Caco-2 (cell line): Measurements from ENCODE around the gene EHD4. TPM values are rescaled to one million over a fixed set of nuclear protein-coding genes. Genes with fewer than 3 reads are reported as not detected.

Experiments used
- BruUV-seq: library from RNA; stranded (reverse); fragments of 400-500 nt; replicated peaks from 2 replicates; lab custom pipeline; 2021; lab: Mats Ljungman, UMichigan
- CTCF ChIA-PET: fragments of 300-600 bp; sonication (Branson Sonifier 250); formaldehyde crosslinking; loops from one replicate; lab custom pipeline; 2022; ENCODE audit warnings: antibody characterized with exemption; lab: Charles Lee
- POLR2A ChIA-PET: fragments of 300-600 bp; sonication (Branson Sonifier 250); formaldehyde crosslinking; loops from one replicate; lab custom pipeline; 2022; ENCODE audit warnings: antibody characterized with exemption; lab: Charles Lee
- DNase-seq, 2 experiments: peaks; one replicate each; pipeline versions ENCODE4 v3.0.0 to v3.0.0-alpha.2; 2020 to 2022
- H3K27me3 ChIP-seq: replicated peaks from 2 replicates; pipeline ENCODE4 v1.6.0; 2011; ENCODE audit warnings: low read length; ENCODE audit not compliant: control insufficient read depth, insufficient read depth
- H3K36me3 ChIP-seq: 2 replicates; pipeline ENCODE4 v1.5.1; 2011; ENCODE audit warnings: low read length; ENCODE audit not compliant: control insufficient read depth, insufficient read depth
- H3K4me1 ChIP-seq: fragments of 250-450 bp; sonication (Bioruptor Pico); 2 replicates; pipeline ENCODE4 v1.5.1; 2020; ENCODE audit warnings: mild to moderate bottlenecking
- H3K4me3 ChIP-seq: 2 replicates; pipeline ENCODE4 v1.5.1; 2011; ENCODE audit warnings: low read depth, mild to moderate bottlenecking, control low read depth, low read length
- H3K9me3 ChIP-seq: fragments of 250-450 bp; sonication (Bioruptor Pico); 2 replicates; pipeline ENCODE4 v1.5.1; 2020; ENCODE audit warnings: mild to moderate bottlenecking, moderate library complexity
- H3K27ac Mint-ChIP-seq: one replicate; pipeline ENCODE4 v1.8.0; 2022; ENCODE audit warnings: mixed read lengths; ENCODE audit not compliant: unreplicated experiment
- H3K27me3 Mint-ChIP-seq: one replicate; pipeline ENCODE4 v1.8.0; 2022; ENCODE audit warnings: mixed read lengths; ENCODE audit not compliant: insufficient read depth, unreplicated experiment
- H3K36me3 Mint-ChIP-seq: one replicate; pipeline ENCODE4 v1.8.0; 2022; ENCODE audit warnings: mild to moderate bottlenecking, mixed read lengths; ENCODE audit not compliant: insufficient read depth, unreplicated experiment
- H3K4me1 Mint-ChIP-seq: one replicate; pipeline ENCODE4 v1.8.0; 2022; ENCODE audit warnings: low read depth, mixed read lengths; ENCODE audit not compliant: unreplicated experiment
- H3K4me3 Mint-ChIP-seq: one replicate; pipeline ENCODE4 v1.8.0; 2022; ENCODE audit warnings: mild to moderate bottlenecking, moderate library complexity, mixed read lengths; ENCODE audit not compliant: unreplicated experiment
- H3K9me3 Mint-ChIP-seq: one replicate; pipeline ENCODE4 v1.8.0; 2022; ENCODE audit warnings: mixed read lengths; ENCODE audit not compliant: unreplicated experiment
- CTCF ChIP-seq, 2 experiments: fragments of 200-600 bp in 1 of 2; IDR thresholded peaks; 1 replicate in 1 of 2; 2 replicates in 1 of 2; pipeline versions ENCODE4 v1.5.1 to v1.8.0; 2011 to 2022; ENCODE audit warnings: antibody characterized with exemption in 1 of 2, control low read depth in 1 of 2, inconsistent platforms in 1 of 2, low read depth in 1 of 2, low read length in 1 of 2, mild to moderate bottlenecking in 1 of 2, moderate library complexity in 1 of 2; ENCODE audit not compliant: insufficient read depth in 1 of 2, severe bottlenecking in 1 of 2, unreplicated experiment in 1 of 2
- intact Hi-C: fragments of 100-400 bp; cut with micrococcal nuclease; formaldehyde crosslinking; loops from one replicate; pipeline ENCODE4 v1.10.0; 2022; ENCODE audit not compliant: unreplicated experiment
- total RNA-seq: library from RNA; stranded (reverse); gene quantifications from 2 replicates; pipeline ENCODE4 v1.2.3, GENCODE V29; 2022

EHD4 gene
- total RNA-seq, 1 experiment from 2014 or later, result 31.6 TPM

GRCh38 chr15:42016971-42017370 is 44.6 kb upstream of the EHD4 start:
- no peak for DNase-seq
- POLR2A ChIA-PET, result no interaction called here

DNA sequence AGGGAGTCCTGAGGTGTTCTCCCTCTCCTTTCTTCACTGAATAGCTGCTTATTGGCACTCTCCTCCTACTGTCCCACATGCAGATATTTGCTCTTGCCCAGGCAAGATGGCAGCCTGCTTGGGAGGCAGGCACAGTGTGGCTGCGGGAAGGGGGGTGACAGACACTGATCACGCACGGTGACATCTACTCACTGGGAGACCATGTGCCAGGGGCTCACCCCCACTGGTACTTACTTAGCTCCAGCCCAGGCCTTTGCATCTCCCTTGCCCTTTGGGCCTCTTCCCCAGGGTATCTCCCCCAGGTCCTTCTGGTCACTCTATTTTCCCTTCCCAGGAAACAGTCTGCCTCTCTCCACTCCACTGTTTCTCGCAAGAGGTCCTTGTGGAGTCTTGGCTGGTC is 42.0 kb upstream of the EHD4 start:
- H3K36me3 Mint-ChIP-seq, result peaks cover 15% of the 10 kb centered on the region

More at GRCh38 chr15:42016971-42017370, 44.6 kb upstream of the EHD4 start:
- intact Hi-C loops, result no loop called here
- Mint-ChIP-seq H3K4me3 (no peak overlapping the region), H3K4me1 (peaks cover 19% of the 10 kb centered on the region), H3K27me3 (no peaks in the 10 kb centered on the region), H3K27ac (peak overlapping the region; percentile 51), H3K36me3 (peaks cover 8% of the 10 kb centered on the region), H3K9me3 (no peaks in the 10 kb centered on the region)
- no peak overlapping the region for H3K4me3 ChIP-seq
- CTCF ChIA-PET, result interaction anchor here (0.7 kb wide), 1 partner anchor 471 kb away, joined by 3 read pairs; no protein-coding TSS in a partner anchor
- no peak for TF ChIP-seq CTCF (IDR thresholded peaks at IDR 0.05; ENCODE audit: insufficient read depth in 1 of 2, low read depth in 1 of 2, low read length in 1 of 2, severe bottlenecking in 1 of 2, unreplicated experiment in 1 of 2)
- no peaks in the 10 kb centered on the region for H3K36me3 ChIP-seq
- peaks cover 6% of the 10 kb centered on the region; the same call in 1 of the 2 replicates for H3K9me3 ChIP-seq
- peaks cover 21% of the 10 kb centered on the region for H3K4me1 ChIP-seq
- no peaks in the 10 kb centered on the region for H3K27me3 ChIP-seq
- BruUV-seq, result no TSS peak

DNA sequence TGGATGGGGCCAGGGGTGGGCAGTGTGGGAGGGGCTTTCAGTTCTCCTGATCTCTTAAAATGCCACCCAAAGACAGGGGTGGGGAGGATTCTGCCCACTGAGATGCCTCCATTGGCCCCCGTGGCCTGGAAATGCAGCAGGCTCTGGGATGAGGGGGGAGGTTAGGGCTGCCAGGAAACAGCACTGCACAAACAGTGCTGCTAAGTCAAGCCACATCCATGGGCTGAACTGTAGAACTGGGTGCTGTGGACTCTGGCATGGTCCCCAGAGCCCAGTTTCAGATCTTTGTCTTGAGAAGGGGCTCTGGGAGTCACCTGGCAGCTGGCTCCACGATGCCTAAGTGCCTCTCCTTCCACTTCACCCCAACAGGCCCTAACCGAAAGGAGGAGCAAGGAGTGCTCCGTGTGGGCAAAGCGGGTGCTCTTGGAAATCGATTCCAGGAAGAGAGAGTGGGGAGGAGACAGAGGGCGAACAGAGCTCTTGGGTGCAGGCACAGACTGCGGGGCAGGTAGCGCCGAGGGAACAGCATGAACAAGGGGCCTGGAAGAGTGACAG is 40.6 kb upstream of the EHD4 start:
- peaks cover 57% of the 10 kb centered on the region for H3K4me1 ChIP-seq
- H3K4me3 ChIP-seq, result no peak overlapping the region
- no peaks in the 10 kb centered on the region for H3K9me3 ChIP-seq
- no peaks in the 10 kb centered on the region for H3K27me3 Mint-ChIP-seq
- peaks cover 15% of the 10 kb centered on the region for H3K36me3 Mint-ChIP-seq
- peak overlapping the region; percentile 91 for H3K27ac Mint-ChIP-seq
- no peaks in the 10 kb centered on the region for H3K27me3 ChIP-seq
- no peaks in the 10 kb centered on the region for H3K36me3 ChIP-seq
- H3K4me1 Mint-ChIP-seq, result peaks cover 45% of the 10 kb centered on the region
- TF ChIP-seq CTCF (IDR thresholded peaks at IDR 0.05; ENCODE audit: insufficient read depth in 1 of 2, low read depth in 1 of 2, low read length in 1 of 2, severe bottlenecking in 1 of 2, unreplicated experiment in 1 of 2), result no peak
- intact Hi-C loops, result loop anchor here (1.0 kb wide), 2 partner anchors 33 to 44 kb away; no protein-coding TSS in a partner anchor
- H3K9me3 Mint-ChIP-seq, result no peaks in the 10 kb centered on the region
- BruUV-seq, result no TSS peak
- ChIA-PET CTCF (interaction anchor here (0.8 to 1.3 kb wide), 3 partner anchors 11 to 44 kb away, joined by 3 to 8 read pairs (median 6); no protein-coding TSS in a partner anchor), POLR2A (interaction anchor here (0.5 to 1.0 kb wide), 2 partner anchors 33 to 74 kb away, joined by 3 read pairs; no protein-coding TSS in a partner anchor)
- H3K4me3 Mint-ChIP-seq, result peak overlapping the region; percentile 68
- no peak for DNase-seq

More for the DNA sequence above, 42.0 kb upstream of the EHD4 start:
- no peak overlapping the region for H3K4me3 Mint-ChIP-seq
- Histone ChIP-seq H3K27me3 (no peaks in the 10 kb centered on the region), H3K36me3 (no peaks in the 10 kb centered on the region), H3K4me1 (peaks cover 46% of the 10 kb centered on the region), H3K9me3 (no peaks in the 10 kb centered on the region), H3K4me3 (no peak overlapping the region)
- H3K27ac Mint-ChIP-seq, result peak overlapping the region; percentile 29
- H3K4me1 Mint-ChIP-seq, result peaks cover 40% of the 10 kb centered on the region
- BruUV-seq, result no TSS peak
- ChIA-PET CTCF (no interaction called here), POLR2A (no interaction called here)
- no peak for TF ChIP-seq CTCF (IDR thresholded peaks at IDR 0.05; ENCODE audit: insufficient read depth in 1 of 2, low read depth in 1 of 2, low read length in 1 of 2, severe bottlenecking in 1 of 2, unreplicated experiment in 1 of 2)
- H3K27me3 Mint-ChIP-seq, result no peaks in the 10 kb centered on the region
- intact Hi-C loops, result no loop called here
- DNase-seq, result no peak
- H3K9me3 Mint-ChIP-seq, result no peaks in the 10 kb centered on the region
